ENCODE results near the gene TTC7B. TPM values are rescaled to one million over a fixed set of nuclear protein-coding genes. Genes with fewer than 3 reads are reported as not detected.

The TTC7B gene
- total and polyA plus RNA-seq, 2 donors (not counting 3 experiments of a cell fraction or from before 2014, with no cell fraction given) = 46.8 to 76.5 TPM

- CTCF ChIA-PET = interaction anchor here (1.1 to 1.5 kb wide), 2 partner anchors 135 to 223 kb away, joined by 3 read pairs; no protein-coding TSS in a partner anchor
- POLR2A ChIA-PET = no interaction called here
Observed at GRCh38 chr14:90534838-90535555, 281.2 kb downstream of the TTC7B start.

DNA sequence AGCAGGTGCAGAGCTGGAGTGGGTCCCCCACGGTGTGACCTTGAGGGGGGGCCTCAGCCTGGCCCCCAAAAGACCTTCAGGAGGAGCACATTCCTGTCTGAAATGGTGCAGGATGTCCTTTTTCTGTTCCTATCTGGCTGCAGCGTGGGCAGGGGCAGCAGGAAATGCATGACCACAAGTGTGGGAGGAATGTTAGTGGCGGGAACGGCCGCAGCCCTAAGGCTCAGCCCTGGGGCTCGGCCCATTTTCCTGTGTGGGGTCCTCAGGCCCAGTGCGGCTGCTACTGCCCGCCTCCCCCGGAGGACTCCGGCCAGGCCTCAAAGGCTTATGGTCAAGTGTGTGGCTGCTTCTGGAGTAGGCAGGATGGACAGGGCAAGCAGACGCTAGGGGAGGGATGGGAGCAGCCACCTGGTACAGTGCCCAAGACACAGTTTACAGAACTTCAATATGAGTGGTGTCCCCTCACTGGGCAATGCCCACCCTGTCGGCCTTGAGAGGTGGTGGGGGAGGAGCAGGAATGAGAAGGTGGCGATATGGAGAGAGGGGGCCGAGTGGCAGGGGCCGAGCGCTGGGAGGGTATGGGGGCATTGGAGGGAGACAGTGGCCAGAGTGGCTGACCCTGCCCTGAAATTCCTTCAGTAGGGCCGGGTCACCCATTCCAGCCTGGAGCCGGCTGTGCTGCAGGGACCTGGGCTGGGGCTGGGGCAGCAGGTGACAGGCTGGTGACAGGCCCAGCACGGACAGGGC is 282.0 kb downstream of the TTC7B start:
- FAIRE-seq = no peak
- Histone ChIP-seq H3K4me1 (ENCODE audit: control insufficient read depth, extremely low read depth, insufficient read depth, low read length) (peaks cover 9% of the 10 kb centered on the region), H3K79me2 (ENCODE audit: control insufficient read depth, insufficient read depth, low read length) (no peaks in the 10 kb centered on the region), H3K9me3 (replicated peaks; ENCODE audit: control insufficient read depth, insufficient read depth, low read length) (no peaks in the 10 kb centered on the region), H3K4me3 (replicated peaks in 1 of 3; ENCODE audit: insufficient read depth in 1 of 3, low read depth in 1 of 3, low read length in 3 of 3) (no peak overlapping the region), H3K27ac (ENCODE audit: insufficient read depth, low read depth, low read length) (no peak overlapping the region), H3K9ac (replicated peaks; ENCODE audit: extremely low read depth, insufficient read depth, low read length) (no peak overlapping the region), H4K20me1 (replicated peaks; ENCODE audit: control insufficient read depth, extremely low read depth, insufficient read depth, low read length) (no peaks in the 10 kb centered on the region), H3K4me2 (ENCODE audit: insufficient read depth, low read length) (no peak overlapping the region), H2AFZ (ENCODE audit: low read depth, low read length) (no peak overlapping the region), H3K9me1 (replicated peaks; ENCODE audit: control insufficient read depth, extremely low read depth, insufficient read depth, low read length) (no peaks in the 10 kb centered on the region), H3K36me3 (ENCODE audit: control insufficient read depth in 2 of 2, extremely low read depth in 1 of 2, insufficient read depth in 2 of 2, low read length in 2 of 2) (no peaks in the 10 kb centered on the region), H3K27me3 (ENCODE audit: control insufficient read depth in 2 of 2, insufficient read depth in 2 of 2, low read length in 2 of 2) (no peaks in the 10 kb centered on the region)
- dilution Hi-C loops (cut with MboI; ENCODE audit: extremely low pct_ligation_motif_present, low sequenced_read_pairs) (no loop called here), intact Hi-C loops (cut with micrococcal nuclease) (no loop called here)
- TF ChIP-seq MYC (IDR thresholded peaks at IDR 0.05; ENCODE audit: low read depth, low read length) (no peak), POLR2A (IDR thresholded peaks at IDR 0.05; ENCODE audit: low read depth, low read length) (no peak), MAX (IDR thresholded peaks at IDR 0.05; ENCODE audit: insufficient read depth, insufficient read length) (no peak), EZH2 (IDR thresholded peaks at IDR 0.05; ENCODE audit: borderline replicate concordance, low read depth, low read length, severe bottlenecking) (no peak), POLR2AphosphoS5 (IDR thresholded peaks at IDR 0.05; ENCODE audit: insufficient read depth, low read depth, low read length) (no peak), GATA2 (IDR thresholded peaks at IDR 0.05; ENCODE audit: insufficient read depth, insufficient read length, low read depth, low read length) (no peak), FOS (IDR thresholded peaks at IDR 0.05; ENCODE audit: borderline replicate concordance, insufficient read depth, low read length) (no peak), JUN (IDR thresholded peaks at IDR 0.05; ENCODE audit: borderline replicate concordance, insufficient read depth, insufficient read length, low read depth) (no peak)
- TF ChIP-seq, protein P1, sequence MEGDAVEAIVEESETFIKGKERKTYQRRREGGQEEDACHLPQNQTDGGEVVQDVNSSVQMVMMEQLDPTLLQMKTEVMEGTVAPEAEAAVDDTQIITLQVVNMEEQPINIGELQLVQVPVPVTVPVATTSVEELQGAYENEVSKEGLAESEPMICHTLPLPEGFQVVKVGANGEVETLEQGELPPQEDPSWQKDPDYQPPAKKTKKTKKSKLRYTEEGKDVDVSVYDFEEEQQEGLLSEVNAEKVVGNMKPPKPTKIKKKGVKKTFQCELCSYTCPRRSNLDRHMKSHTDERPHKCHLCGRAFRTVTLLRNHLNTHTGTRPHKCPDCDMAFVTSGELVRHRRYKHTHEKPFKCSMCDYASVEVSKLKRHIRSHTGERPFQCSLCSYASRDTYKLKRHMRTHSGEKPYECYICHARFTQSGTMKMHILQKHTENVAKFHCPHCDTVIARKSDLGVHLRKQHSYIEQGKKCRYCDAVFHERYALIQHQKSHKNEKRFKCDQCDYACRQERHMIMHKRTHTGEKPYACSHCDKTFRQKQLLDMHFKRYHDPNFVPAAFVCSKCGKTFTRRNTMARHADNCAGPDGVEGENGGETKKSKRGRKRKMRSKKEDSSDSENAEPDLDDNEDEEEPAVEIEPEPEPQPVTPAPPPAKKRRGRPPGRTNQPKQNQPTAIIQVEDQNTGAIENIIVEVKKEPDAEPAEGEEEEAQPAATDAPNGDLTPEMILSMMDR (IDR thresholded peaks at IDR 0.05; ENCODE audit: extremely low read depth in 1 of 2, insufficient read depth in 1 of 2, low read depth in 1 of 2, low read length in 2 of 2) = no peak
- ChIA-PET CTCF (no interaction called here), POLR2A (no interaction called here)
- BruUV-seq (replicated peaks) = no TSS peak
- DNase-seq (ENCODE audit: low read depth, low spot score) = no peak

More at GRCh38 chr14:90534838-90535555, 281.2 kb downstream of the TTC7B start:
- H4K20me1 ChIP-seq (replicated peaks; ENCODE audit: control insufficient read depth, extremely low read depth, insufficient read depth, low read length) = no peaks in the 10 kb centered on the region
- H3K79me2 ChIP-seq (ENCODE audit: control insufficient read depth, insufficient read depth, low read length) = no peaks in the 10 kb centered on the region
- no peak overlapping the region for H3K9ac ChIP-seq (replicated peaks; ENCODE audit: extremely low read depth, insufficient read depth, low read length)
- no peak overlapping the region for H3K4me3 ChIP-seq (replicated peaks in 1 of 3; ENCODE audit: insufficient read depth in 1 of 3, low read depth in 1 of 3, low read length in 3 of 3)
- H3K4me2 ChIP-seq (ENCODE audit: insufficient read depth, low read length) = no peak overlapping the region
- dilution Hi-C loops (cut with MboI; ENCODE audit: extremely low pct_ligation_motif_present, low sequenced_read_pairs) = no loop called here
- H3K27me3 ChIP-seq (ENCODE audit: control insufficient read depth in 2 of 2, insufficient read depth in 2 of 2, low read length in 2 of 2) = no peaks in the 10 kb centered on the region
- H3K36me3 ChIP-seq (ENCODE audit: control insufficient read depth in 2 of 2, extremely low read depth in 1 of 2, insufficient read depth in 2 of 2, low read length in 2 of 2) = peaks cover 0 to 5% of the 10 kb centered on the region in 2 experiments
- TF ChIP-seq MAX (IDR thresholded peaks at IDR 0.05; ENCODE audit: insufficient read depth, insufficient read length) (no peak), POLR2AphosphoS5 (IDR thresholded peaks at IDR 0.05; ENCODE audit: insufficient read depth, low read depth, low read length) (no peak), POLR2A (IDR thresholded peaks at IDR 0.05; ENCODE audit: low read depth, low read length) (no peak)
- no peak overlapping the region for H3K27ac ChIP-seq (ENCODE audit: insufficient read depth, low read depth, low read length)
- BruUV-seq (replicated peaks) = no TSS peak
- DNase-seq (ENCODE audit: low read depth, low spot score) (no peak), FAIRE-seq (no peak)
- H3K4me1 ChIP-seq (ENCODE audit: control insufficient read depth, extremely low read depth, insufficient read depth, low read length) = peaks cover 9% of the 10 kb centered on the region
- H2AFZ ChIP-seq (ENCODE audit: low read depth, low read length) = no peak overlapping the region
- intact Hi-C loops (cut with micrococcal nuclease) = no loop called here
- H3K9me1 ChIP-seq (replicated peaks; ENCODE audit: control insufficient read depth, extremely low read depth, insufficient read depth, low read length) = no peaks in the 10 kb centered on the region
- H3K9me3 ChIP-seq (replicated peaks; ENCODE audit: control insufficient read depth, insufficient read depth, low read length) = no peaks in the 10 kb centered on the region

All from endothelial cell of umbilical vein (primary cell).